Thyroid gland (tissue), 4 donors: ENCODE data around the gene CDK13.

Experiments
- CTCF ChIP-seq, 6 experiments: fragments of 200-600 bp in 3 of 6; fragments of 450-650 bp in 3 of 6; sonication (generic) in 3 of 6; IDR thresholded peaks; one replicate each; pipeline ENCODE4 v1.5.1; 2016 to 2019; ENCODE audit warnings: antibody characterized with exemption in 6 of 6, mild to moderate bottlenecking in 2 of 6, inconsistent platforms in 1 of 6, moderate library complexity in 1 of 6
- POLR2A ChIP-seq, 2 donors: fragments of 450-650 bp; IDR thresholded peaks; one replicate each; pipeline ENCODE4 v1.6.1; 2017; ENCODE audit warnings: antibody characterized with exemption in 2 of 2, mild to moderate bottlenecking in 2 of 2, moderate library complexity in 1 of 2

DNA sequence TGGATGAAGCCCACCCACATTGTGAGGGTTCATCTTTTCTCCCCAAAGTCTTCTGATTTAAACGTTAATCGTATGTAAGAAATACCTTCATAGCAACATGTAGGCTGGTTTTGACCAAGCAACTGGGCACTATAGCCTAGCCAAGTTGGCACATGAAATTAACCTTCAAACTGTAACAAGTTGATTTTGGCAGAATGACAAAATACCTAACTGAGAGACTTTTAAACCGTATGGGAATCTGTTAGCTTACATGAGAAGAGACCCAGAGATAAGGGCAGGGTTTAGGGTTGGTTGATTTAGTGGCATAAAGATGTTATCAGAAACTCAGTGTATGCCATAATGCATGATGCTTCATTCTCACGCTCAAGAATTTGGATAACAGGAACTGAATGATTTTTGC lies 69.5 kb downstream of the CDK13 start:
- TF ChIP-seq CTCF (IDR thresholded peaks at IDR 0.05), result no peak
- no peak for TF ChIP-seq POLR2A (IDR thresholded peaks at IDR 0.05)
